Ovary (tissue), 9 donors: ENCODE measurements around the gene CHAF1A. TPM values are rescaled to one million over a fixed set of nuclear protein-coding genes. Genes with fewer than 3 reads are reported as not detected.

ENCODE experiments used
- DNase-seq, 5 donors: peaks; one replicate each; pipeline ENCODE4 v3.0.0-alpha.2; 2019 to 2020
- H3K27ac ChIP-seq, 2 donors: fragments of 200-600 bp; one replicate each; pipeline versions ENCODE4 v1.5.1 to v1.8.0; 2019 to 2022
- H3K27me3 ChIP-seq: fragments of 200-600 bp; one replicate; pipeline ENCODE4 v1.8.0; 2022
- H3K36me3 ChIP-seq: fragments of 200-600 bp; sonication (generic); one replicate; pipeline ENCODE4 v1.5.1; 2019
- H3K4me1 ChIP-seq: one replicate; pipeline ENCODE4 v1.8.1; 2013; ENCODE audit warnings: mild to moderate bottlenecking, moderate library complexity; ENCODE audit not compliant: insufficient read depth
- H3K4me3 ChIP-seq: fragments of 200-600 bp; sonication (generic); one replicate; pipeline ENCODE4 v1.5.1; 2017
- H3K9me3 ChIP-seq, 2 donors: fragments of 200-600 bp in 1 of 2; sonication (generic) in 1 of 2; one replicate each; pipeline versions ENCODE4 v1.5.1 to v1.8.1; 2013 to 2019; ENCODE audit warnings: mild to moderate bottlenecking in 1 of 2, moderate library complexity in 1 of 2
- EP300 ChIP-seq: sonication (generic); formaldehyde crosslinking; IDR thresholded peaks from one replicate; pipeline ENCODE4 v1.6.1; 2017; ENCODE audit warnings: antibody characterized with exemption
- POLR2A ChIP-seq: fragments of 450-650 bp; IDR thresholded peaks from one replicate; pipeline ENCODE4 v1.6.1; 2017; ENCODE audit warnings: antibody characterized with exemption, mild to moderate bottlenecking, moderate library complexity
- WGBS, 3 donors: extraction: QIAGEN DNeasy Blood & Tissue Kit in 1 of 3; methylation state at CpG; one replicate each; pipeline versions ENCODE4 v1.1.5 to v1.1.7; 2013 to 2017; 5-methylcytosine and 5-hydroxymethylcytosine counted together
- intact Hi-C, 4 donors: fragments of 100-400 bp; cut with DNase I; formaldehyde crosslinking; loops; one replicate each; pipeline versions ENCODE4 v1.11.0 to v1.15.1; 2022 to 2023
- polyA plus RNA-seq, 2 donors: library from polyadenylated mRNA; stranded (reverse); fragments of 200-250 nt in 1 of 2; fragments of 350-450 nt in 1 of 2; fragmentation: Illumina TruSeq in 1 of 2; extraction: RNeasy Lipid Tissue Mini Kit (QIAGEN cat#74804) in 1 of 2; gene quantifications; one replicate each; pipeline ENCODE4 v1.2.3, GENCODE V29; 2013 to 2014
- total RNA-seq, 7 donors: library from RNA; depleted of rRNA in 2 of 7; stranded (reverse); fragments of >200 nt in 2 of 7; fragmentation: NEBNext Ultra II Directional in 3 of 7; extraction: Animal tissue kit (Norgen Biotek cat#: 25700) in 3 of 7; gene quantifications; one replicate each; pipeline versions ENCODE4 v1.1.0 to v1.2.4, GENCODE V29; 2016 to 2023
- TF ChIP-seq, protein P1 (sequence below), 3 donors: fragments of 450-650 bp in 2 of 3; fragments of 200-600 bp in 1 of 3; IDR thresholded peaks; one replicate each; pipeline versions ENCODE4 v1.5.1 to v1.8.0; 2016 to 2022; ENCODE audit warnings: antibody characterized with exemption in 3 of 3, mild to moderate bottlenecking in 1 of 3
- donor health status: DM: no; HTN: no; CAD: no; lungs with moderate emphysema.
- donor health status: DM: no; HTN: no; CAD: no.
- donor health status: Bipolar disorder and iron deficiency.
- donor health status: DM: yes; HTN: yes; CAD: no.
- donor health status: DM: no; HTN: no; CAD: no.
- donor health status: DM: yes; HTN: yes; CAD: no.

The CHAF1A gene
- total and polyA plus RNA-seq, 9 donors = 4.7 to 10.4 (median 7.5) TPM

DNA sequence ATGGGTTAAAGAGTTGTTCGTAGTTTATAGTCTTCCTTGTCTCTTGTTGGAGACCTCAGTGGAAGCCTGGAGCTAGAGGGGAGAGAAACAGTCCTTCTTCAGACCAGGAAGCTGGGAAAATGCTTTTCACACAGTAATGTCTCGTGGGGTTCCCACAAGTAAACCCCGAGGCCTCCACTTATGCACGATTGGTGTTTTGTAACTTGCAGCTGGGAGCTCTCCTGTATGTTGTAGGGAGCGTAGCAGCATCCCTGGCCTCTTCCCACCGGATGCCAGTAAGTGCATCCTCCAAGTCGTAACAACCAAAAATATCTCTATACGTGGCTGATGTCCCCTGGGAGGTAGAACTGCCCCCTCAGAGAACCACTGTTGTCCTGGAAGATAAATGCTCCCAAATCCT, 3.5 kb downstream of the CHAF1A start:
- TF ChIP-seq EP300 = no peak
- TF ChIP-seq, protein P1, sequence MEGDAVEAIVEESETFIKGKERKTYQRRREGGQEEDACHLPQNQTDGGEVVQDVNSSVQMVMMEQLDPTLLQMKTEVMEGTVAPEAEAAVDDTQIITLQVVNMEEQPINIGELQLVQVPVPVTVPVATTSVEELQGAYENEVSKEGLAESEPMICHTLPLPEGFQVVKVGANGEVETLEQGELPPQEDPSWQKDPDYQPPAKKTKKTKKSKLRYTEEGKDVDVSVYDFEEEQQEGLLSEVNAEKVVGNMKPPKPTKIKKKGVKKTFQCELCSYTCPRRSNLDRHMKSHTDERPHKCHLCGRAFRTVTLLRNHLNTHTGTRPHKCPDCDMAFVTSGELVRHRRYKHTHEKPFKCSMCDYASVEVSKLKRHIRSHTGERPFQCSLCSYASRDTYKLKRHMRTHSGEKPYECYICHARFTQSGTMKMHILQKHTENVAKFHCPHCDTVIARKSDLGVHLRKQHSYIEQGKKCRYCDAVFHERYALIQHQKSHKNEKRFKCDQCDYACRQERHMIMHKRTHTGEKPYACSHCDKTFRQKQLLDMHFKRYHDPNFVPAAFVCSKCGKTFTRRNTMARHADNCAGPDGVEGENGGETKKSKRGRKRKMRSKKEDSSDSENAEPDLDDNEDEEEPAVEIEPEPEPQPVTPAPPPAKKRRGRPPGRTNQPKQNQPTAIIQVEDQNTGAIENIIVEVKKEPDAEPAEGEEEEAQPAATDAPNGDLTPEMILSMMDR (IDR thresholded peaks at IDR 0.05) = no peak
- no peak for TF ChIP-seq POLR2A
- intact Hi-C loops = no loop called here
- Histone ChIP-seq H3K4me1 (peaks cover 8% of the 10 kb centered on the region), H3K36me3 (no peaks in the 10 kb centered on the region), H3K27ac (no peak overlapping the region), H3K4me3 (no peak overlapping the region), H3K9me3 (no peaks in the 10 kb centered on the region), H3K27me3 (no peaks in the 10 kb centered on the region)
- no peak for DNase-seq
- WGBS, 3 donors = 74 to 91% (median 80%) methylated on average over 8 of the region's 8 CpGs

DNA sequence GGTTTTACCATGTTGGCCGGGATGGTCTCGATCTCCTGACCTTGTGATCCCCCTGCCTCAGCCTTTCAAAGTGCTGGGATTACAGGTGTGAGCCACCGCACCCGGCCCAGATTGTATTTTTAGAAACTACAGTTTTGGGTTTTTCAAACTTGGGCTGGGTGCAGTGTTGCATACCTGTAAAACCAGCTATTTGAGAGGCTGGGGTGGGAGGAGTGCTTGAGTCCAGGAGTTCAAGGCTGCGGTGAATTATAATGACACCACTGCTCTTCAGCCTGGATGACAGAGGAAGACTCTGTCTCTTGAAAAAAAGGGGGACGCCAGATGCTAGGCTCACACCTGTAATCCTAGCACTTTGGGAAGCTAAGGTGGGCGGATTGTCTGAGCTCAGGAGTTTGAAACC, 4.2 kb downstream of the CHAF1A start:
- Histone ChIP-seq H3K36me3 (no peaks in the 10 kb centered on the region), H3K27ac (no peak overlapping the region), H3K4me3 (no peak overlapping the region), H3K9me3 (no peaks in the 10 kb centered on the region), H3K27me3 (no peaks in the 10 kb centered on the region), H3K4me1 (peaks cover 6% of the 10 kb centered on the region)
- 91 to 94% (median 91%) methylated on average over 7 of the region's 7 CpGs for WGBS, 3 donors
- TF ChIP-seq, protein P1 (IDR thresholded peaks at IDR 0.05) = no peak
- no peak for TF ChIP-seq EP300
- no peak for TF ChIP-seq POLR2A
- no peak for DNase-seq
- intact Hi-C loops = no loop called here

DNA sequence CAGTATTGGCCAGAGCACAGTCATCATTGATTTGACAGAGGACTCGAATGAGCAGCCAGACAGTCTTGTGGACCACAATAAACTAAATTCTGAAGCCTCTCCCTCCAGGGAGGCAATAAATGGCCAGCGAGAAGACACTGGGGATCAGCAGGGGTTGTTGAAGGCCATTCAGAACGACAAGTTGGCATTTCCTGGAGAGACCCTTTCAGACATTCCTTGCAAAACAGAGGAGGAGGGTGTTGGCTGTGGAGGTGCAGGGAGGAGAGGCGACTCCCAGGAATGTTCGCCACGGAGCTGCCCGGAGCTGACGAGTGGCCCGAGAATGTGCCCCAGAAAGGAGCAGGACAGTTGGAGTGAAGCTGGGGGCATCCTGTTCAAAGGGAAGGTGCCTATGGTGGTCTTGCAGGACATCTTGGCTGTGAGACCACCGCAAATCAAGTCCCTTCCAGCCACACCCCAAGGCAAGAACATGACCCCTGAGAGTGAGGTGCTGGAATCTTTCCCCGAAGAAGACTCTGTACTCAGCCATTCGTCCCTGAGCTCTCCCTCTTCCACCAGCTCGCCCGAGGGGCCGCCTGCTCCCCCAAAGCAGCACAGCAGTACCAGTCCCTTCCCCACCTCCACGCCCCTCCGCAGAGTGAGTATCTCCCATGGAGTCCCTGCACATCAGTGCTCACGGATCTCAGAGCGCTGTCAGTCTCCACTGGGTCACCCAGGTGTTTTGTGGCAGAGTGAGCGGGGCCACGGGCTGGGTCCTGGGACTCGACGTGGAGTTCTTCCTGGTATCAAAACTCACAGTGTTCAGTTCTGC, 6.9 kb downstream of the CHAF1A start:
- intact Hi-C loops = no loop called here

DNA sequence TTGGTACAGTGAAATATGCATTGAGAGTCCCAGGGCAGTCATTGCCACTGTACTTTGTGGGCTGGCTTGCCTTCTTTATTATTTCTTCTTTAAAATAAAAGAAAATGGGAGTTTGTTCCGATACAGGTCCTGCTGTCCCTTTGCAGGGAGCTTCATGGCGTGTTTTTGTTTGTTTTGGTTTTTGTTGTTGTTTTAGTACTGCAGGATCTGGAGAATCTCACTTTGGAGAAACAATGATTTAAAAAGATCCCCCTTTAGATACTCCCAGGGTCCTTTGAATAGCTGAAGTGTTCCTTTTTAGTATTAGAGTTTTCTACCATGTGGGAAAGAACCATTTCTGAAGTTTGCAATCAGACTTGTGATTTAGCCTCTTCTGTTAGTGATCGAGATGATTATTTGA, 11.1 kb downstream of the CHAF1A start:
- peak overlapping the region in 1 of 2 donors; percentile 77 for H3K27ac ChIP-seq
- intact Hi-C loops = no loop called here
- no peaks in the 10 kb centered on the region for H3K27me3 ChIP-seq
- H3K4me1 ChIP-seq = peaks cover 2% of the 10 kb centered on the region
- WGBS, 3 donors = 88 to 97% (median 92%) methylated on average over 3 of the region's 3 CpGs
- no peak for DNase-seq
- TF ChIP-seq, protein P1 (IDR thresholded peaks at IDR 0.05) = no peak
- TF ChIP-seq EP300 (no peak), POLR2A (no peak)
- no peak overlapping the region for H3K4me3 ChIP-seq
- no peaks in the 10 kb centered on the region for H3K9me3 ChIP-seq
- no peaks in the 10 kb centered on the region for H3K36me3 ChIP-seq

More for the DNA sequence above, 6.9 kb downstream of the CHAF1A start:
- Histone ChIP-seq H3K36me3 (no peaks in the 10 kb centered on the region), H3K9me3 (no peaks in the 10 kb centered on the region), H3K27ac (no peak overlapping the region), H3K4me3 (no peak overlapping the region), H3K4me1 (no peaks in the 10 kb centered on the region), H3K27me3 (no peaks in the 10 kb centered on the region)
- no peak for DNase-seq
- WGBS, 3 donors = 92 to 93% (median 92%) methylated on average over 23 of the region's 23 CpGs
- TF ChIP-seq POLR2A = no peak
- no peak for TF ChIP-seq EP300
- TF ChIP-seq, protein P1 (IDR thresholded peaks at IDR 0.05) = no peak
